Suprapubic skin (tissue), 4 donors: ENCODE results near the gene ALDH1A1.

Experiments
- EP300 ChIP-seq: sonication (generic); formaldehyde crosslinking; IDR thresholded peaks from one replicate; pipeline ENCODE4 v1.6.1; 2017; ENCODE audit warnings: antibody characterized with exemption
- POLR2A ChIP-seq, 2 donors: fragments of 450-650 bp; IDR thresholded peaks; one replicate each; pipeline ENCODE4 v1.6.1; 2017; ENCODE audit warnings: antibody characterized with exemption in 2 of 2, mild to moderate bottlenecking in 2 of 2, moderate library complexity in 2 of 2
- POLR2AphosphoS5 ChIP-seq, 3 donors: sonication (generic); formaldehyde crosslinking; IDR thresholded peaks; one replicate each; pipeline ENCODE4 v1.6.1; 2017; ENCODE audit warnings: antibody characterized with exemption in 3 of 3
- TF ChIP-seq, protein P1 (sequence below), 2 donors: fragments of 200-600 bp in 1 of 2; fragments of 450-650 bp in 1 of 2; sonication (generic) in 1 of 2; IDR thresholded peaks; one replicate each; pipeline ENCODE4 v1.5.1; 2016 to 2019; ENCODE audit warnings: antibody characterized with exemption in 2 of 2, mild to moderate bottlenecking in 1 of 2, moderate library complexity in 1 of 2

DNA sequence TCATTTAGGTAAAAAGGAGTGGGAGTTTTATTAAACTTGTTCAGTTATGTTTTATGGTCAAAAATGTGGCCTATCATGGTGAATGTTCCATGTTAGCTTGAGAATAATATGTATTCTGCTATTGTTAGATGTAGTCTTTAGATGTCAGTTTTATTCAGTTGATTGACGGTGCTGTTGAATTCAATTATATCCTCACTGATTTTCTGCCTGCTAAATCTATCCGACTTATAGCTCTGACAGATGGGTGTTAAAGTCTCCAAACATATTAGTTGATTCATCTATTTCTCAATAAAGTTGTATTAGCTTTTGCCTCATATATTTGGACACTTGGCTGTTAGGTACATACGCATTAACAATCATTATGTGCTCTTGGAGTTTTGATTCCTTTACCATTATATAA, 49.0 kb upstream of the ALDH1A1 start:
- TF ChIP-seq EP300, result no peak
- TF ChIP-seq, protein P1, sequence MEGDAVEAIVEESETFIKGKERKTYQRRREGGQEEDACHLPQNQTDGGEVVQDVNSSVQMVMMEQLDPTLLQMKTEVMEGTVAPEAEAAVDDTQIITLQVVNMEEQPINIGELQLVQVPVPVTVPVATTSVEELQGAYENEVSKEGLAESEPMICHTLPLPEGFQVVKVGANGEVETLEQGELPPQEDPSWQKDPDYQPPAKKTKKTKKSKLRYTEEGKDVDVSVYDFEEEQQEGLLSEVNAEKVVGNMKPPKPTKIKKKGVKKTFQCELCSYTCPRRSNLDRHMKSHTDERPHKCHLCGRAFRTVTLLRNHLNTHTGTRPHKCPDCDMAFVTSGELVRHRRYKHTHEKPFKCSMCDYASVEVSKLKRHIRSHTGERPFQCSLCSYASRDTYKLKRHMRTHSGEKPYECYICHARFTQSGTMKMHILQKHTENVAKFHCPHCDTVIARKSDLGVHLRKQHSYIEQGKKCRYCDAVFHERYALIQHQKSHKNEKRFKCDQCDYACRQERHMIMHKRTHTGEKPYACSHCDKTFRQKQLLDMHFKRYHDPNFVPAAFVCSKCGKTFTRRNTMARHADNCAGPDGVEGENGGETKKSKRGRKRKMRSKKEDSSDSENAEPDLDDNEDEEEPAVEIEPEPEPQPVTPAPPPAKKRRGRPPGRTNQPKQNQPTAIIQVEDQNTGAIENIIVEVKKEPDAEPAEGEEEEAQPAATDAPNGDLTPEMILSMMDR (IDR thresholded peaks at IDR 0.05), result no peak
- TF ChIP-seq POLR2AphosphoS5 (IDR thresholded peaks at IDR 0.05), result no peak
- TF ChIP-seq POLR2A (IDR thresholded peaks at IDR 0.05), result no peak
